SKM-1 (cell line): Measurements from ENCODE around the gene OR5B21.
A peak's percentile ranks its signal among the peaks of the same experiment; 100 is the strongest.

Experiments used
- DNase-seq: peaks from one replicate; lab custom pipeline; 2025; ENCODE audit not compliant: unreplicated experiment; lab: John Stamatoyannopoulos, UW

The OR5B21 gene

GRCh38 chr11:58508005-58508404, at the start of gene OR5B21:
Gene OR5B21, minus strand, starts transcription at chr11:58508105. Its CDS starts 0 bp downstream, at chr11:58508105.
- DNase-seq: no peak

GRCh38 chr11:58549644-58550043, 41.7 kb upstream of the OR5B21 start:
- no peak for DNase-seq

- no peak for DNase-seq
These were observed 38.9 kb upstream of the OR5B21 start for GRCh38 chr11:58546841-58547240.

GRCh38 chr11:58531865-58532341, 24.0 kb upstream of the OR5B21 start:
- no peak for DNase-seq

DNA sequence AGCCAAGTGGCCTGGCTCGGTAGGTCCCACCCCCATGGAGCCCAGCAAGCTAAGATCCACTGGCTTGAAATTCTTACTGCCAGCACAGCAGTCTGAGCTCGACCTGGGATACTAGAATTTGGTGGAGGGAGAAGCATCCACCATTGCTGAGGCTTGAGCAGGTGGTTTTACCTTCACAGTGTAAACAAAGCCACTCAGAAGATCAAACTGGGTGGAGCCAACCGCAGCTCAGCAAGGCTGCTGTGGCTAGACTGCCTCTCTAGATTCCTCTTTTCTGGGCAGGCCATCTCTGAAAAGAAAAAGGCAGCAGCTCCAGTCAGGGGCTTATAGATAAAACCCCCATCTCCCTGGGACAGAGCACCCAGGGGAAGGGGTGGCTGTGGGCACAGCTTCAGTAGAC, 22.3 kb upstream of the OR5B21 start:
- DNase-seq: no peak

DNA sequence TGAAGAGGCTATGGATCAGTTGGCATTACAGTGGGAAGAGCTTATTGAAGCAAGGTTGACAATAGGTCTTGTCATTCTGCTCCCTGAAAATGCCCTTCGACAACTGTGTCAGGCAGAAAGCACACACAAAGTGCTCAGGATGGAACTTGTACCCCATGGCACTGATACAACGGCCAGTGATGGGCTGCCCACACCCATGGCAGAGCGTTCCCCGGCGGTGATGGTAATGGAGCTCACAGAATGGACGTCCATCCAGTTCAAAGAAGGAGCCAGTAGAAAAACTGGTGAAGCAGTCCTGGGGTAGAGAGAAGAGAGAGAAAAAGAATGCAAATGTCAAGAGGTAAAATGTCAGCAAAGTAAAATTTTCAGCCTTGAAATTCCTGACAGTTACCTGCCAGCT, 19.5 kb upstream of the OR5B21 start:
- no peak for DNase-seq

GRCh38 chr11:58526721-58527120, 18.8 kb upstream of the OR5B21 start:
- no peak for DNase-seq

GRCh38 chr11:58525037-58525614, 17.2 kb upstream of the OR5B21 start:
- DNase-seq: peak; percentile 57

- DNase-seq: peak; percentile 58
These were observed 16.5 kb upstream of the OR5B21 start for GRCh38 chr11:58524232-58525036.

- DNase-seq: no peak
These were observed 6.0 kb upstream of the OR5B21 start for GRCh38 chr11:58513747-58514367.

- no peak for DNase-seq
These were observed 3.7 kb upstream of the OR5B21 start for GRCh38 chr11:58511636-58512035.

- no peak for DNase-seq
These were observed 1.8 kb upstream of the OR5B21 start for GRCh38 chr11:58509748-58510147.

GRCh38 chr11:58508814-58509213, 909 bp upstream of the OR5B21 start:
- DNase-seq: no peak

- no peak for DNase-seq
These were observed 550 bp downstream of the OR5B21 start for GRCh38 chr11:58507355-58507754.

DNA sequence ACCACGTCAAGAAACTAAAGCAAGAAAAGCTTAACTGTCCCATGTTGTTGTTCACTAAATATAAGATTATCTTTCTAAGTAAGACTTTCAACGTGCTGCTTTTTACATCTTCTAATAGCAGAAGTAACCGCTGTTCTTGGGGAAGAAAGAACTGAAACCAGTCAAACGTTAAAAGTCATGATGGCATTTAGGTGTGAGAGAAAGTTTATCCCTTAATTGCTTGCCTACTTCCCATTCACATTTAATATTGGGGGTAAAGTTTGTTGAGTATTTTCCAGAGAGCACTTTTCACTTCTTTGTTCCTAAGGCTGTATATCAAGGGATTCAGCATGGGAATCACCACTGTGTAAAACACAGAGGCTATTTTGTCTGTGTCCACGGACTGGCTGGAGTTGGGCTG, 970 bp downstream of the OR5B21 start:
- peak; percentile 18 for DNase-seq

DNA sequence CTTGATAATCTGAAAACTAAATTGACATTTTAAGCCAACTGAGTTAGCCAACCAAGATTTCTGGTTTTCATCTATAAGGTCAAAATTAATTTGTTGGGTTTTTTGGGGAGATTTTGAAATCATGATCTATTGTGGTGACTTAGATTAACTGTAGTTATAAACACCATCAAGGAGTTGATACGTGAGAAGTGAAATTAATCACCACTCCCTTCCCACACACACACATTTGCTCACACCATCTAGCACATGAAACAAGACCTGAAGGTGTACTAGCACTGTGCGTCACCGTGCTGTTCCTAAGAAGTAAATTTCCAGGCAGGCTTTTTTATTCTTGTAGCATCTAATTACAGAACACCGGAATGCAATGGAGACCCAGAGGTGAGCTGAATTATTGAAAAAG, 2.1 kb downstream of the OR5B21 start:
- no peak for DNase-seq

- DNase-seq: no peak
These were observed 3.7 kb downstream of the OR5B21 start for GRCh38 chr11:58504232-58504631.

DNA sequence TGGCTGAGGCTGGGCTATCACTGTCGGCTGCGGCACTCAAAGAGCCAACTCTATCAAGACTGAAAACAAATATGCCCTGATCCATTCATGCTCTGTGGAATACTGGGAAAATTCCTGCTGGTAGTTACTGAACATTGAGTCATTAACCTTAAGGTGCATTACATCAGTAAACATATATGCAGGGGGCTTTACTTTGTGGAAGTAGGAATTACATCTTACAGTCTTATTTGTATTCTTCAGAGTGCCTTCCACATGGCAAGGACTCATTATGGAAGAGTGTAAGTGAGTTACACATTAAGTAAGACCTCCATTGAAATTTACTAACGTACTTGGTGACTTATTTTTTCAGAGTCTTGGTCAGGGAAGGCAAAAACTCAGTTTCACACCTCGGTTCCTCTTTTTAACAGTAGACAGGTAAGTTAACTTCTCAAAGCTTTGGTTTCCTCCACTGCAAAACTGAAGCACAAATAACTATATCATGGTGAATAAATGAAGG, 4.5 kb downstream of the OR5B21 start:
- DNase-seq: no peak

DNA sequence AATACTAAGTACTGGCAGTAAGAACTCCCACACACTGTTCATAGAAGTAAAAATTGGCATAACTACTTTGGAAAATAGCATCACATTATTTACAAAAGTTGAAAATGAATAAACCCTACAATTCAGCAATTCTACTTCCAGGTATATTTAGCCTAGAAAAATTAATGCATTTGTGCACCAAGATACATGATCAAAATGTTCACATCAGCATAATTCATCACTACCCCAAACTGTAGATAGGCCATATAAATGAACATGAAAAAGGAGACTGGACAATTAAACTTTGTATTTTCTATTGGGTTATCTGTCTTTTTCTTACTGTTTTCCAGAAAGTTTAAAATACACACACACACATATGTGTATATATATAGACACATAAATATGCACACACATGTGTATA, 5.9 kb downstream of the OR5B21 start:
- DNase-seq: no peak

GRCh38 chr11:58498464-58498863, 9.4 kb downstream of the OR5B21 start:
- peak; percentile 8 for DNase-seq

DNA sequence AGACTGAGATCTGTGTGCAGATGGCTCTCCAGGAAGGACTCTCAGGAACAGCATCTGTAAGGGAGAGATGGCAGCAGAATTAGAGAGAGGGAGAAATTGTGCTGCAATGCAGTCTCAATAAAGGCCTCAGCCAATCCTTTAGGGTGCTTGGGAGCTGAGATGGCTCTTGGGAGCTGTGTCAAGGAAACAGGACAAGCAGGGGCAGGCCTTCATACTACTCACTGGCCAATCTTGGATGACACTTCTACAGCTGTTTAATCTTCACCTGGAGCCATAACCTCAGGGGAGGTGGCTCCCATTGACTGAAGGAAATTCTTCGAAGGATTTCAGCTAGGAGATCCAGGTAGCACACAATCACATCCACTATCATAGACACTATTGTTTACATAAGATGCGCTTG, 10.0 kb downstream of the OR5B21 start:
- DNase-seq: no peak

DNA sequence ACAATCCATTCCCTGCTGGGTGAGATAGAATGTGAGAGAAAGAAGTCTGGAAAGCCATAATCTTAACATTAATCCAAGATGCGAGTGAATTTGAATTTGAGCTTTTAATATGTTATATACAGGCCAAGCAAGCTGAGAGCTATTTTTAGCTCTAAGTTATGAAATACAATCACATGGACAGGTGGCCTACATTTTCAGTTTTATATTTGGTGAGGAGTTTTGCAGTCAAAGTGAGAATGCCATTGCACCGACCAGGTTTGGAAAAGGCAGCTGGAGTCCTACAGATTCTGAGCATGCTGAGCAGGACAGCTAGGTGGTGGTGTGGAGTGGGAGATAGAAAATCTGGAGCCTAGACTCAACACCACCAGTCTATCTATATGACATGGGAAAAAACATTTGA, 12.0 kb downstream of the OR5B21 start:
- DNase-seq: no peak
